ENCODE results near the gene KCNE5. TPM values are rescaled to one million over a fixed set of nuclear protein-coding genes. Genes with fewer than 3 reads are reported as not detected.

The KCNE5 gene
- total RNA-seq, 1 experiment from 2014 or later = 3.7 TPM

GRCh38 chrX:109614951-109615350 is 10.0 kb downstream of the KCNE5 start:
- Histone ChIP-seq H3K4me2 (ENCODE audit: insufficient read depth, insufficient read length, low read length) (no peak overlapping the region), H3K23ac (ENCODE audit: insufficient read length, low read depth, low read length) (no peak overlapping the region), H3K4me1 (ENCODE audit: insufficient read depth, low read length) (no peaks in the 10 kb centered on the region), H3T11ph (ENCODE audit: low read length) (no peak overlapping the region), H2BK12ac (ENCODE audit: insufficient read length, low read depth, low read length) (no peak overlapping the region), H4K91ac (ENCODE audit: insufficient read length, low read depth, low read length) (no peak overlapping the region), H3K27ac (ENCODE audit: insufficient read length, low read depth, low read length) (no peak overlapping the region), H3K4ac (ENCODE audit: low read depth, low read length) (no peak overlapping the region), H3K79me2 (ENCODE audit: insufficient read depth, low read length) (no peaks in the 10 kb centered on the region), H2BK15ac (ENCODE audit: low read depth, low read length) (no peak overlapping the region), H2BK20ac (ENCODE audit: low read depth, low read length, poor library complexity, severe bottlenecking) (no peak overlapping the region), H3K79me1 (ENCODE audit: insufficient read depth, low read depth, low read length, poor library complexity, severe bottlenecking) (no peaks in the 10 kb centered on the region), H3K27me3 (ENCODE audit: insufficient read depth, low read length) (no peaks in the 10 kb centered on the region), H3K9ac (ENCODE audit: extremely low read depth, insufficient read length, low read length) (no peak overlapping the region), H3K18ac (ENCODE audit: insufficient read length, low read depth, low read length) (no peak overlapping the region), H3K9me3 (ENCODE audit: control insufficient read depth, low read depth, low read length) (no peaks in the 10 kb centered on the region), H4K5ac (ENCODE audit: insufficient read length, low read depth, low read length) (no peak overlapping the region), H4K20me1 (ENCODE audit: control insufficient read depth, insufficient read depth, insufficient read length) (no peaks in the 10 kb centered on the region), H2BK120ac (ENCODE audit: low read depth, low read length, poor library complexity, severe bottlenecking) (no peak overlapping the region), H3K23me2 (ENCODE audit: insufficient read length, low read depth, low read length, poor library complexity, severe bottlenecking) (no peaks in the 10 kb centered on the region), H3K14ac (ENCODE audit: insufficient read depth, low read length) (no peak overlapping the region), H2AK5ac (ENCODE audit: insufficient read length, low read length) (no peak overlapping the region), H4K8ac (replicated peaks; ENCODE audit: insufficient read length, low read depth, low read length) (no peak overlapping the region), H2BK5ac (ENCODE audit: insufficient read length, low read length) (no peak overlapping the region), H3K56ac (ENCODE audit: insufficient read length, low read depth, low read length) (no peak overlapping the region), H2AFZ (ENCODE audit: low read length) (no peak overlapping the region)
- Mint-ChIP-seq H3K27ac (no peak overlapping the region), H3K4me3 (no peak overlapping the region), H3K27me3 (ENCODE audit: low read depth) (no peaks in the 10 kb centered on the region; the same call in 1 of the 2 replicates), H3K9me3 (no peaks in the 10 kb centered on the region), H3K36me3 (ENCODE audit: insufficient read depth in 1 of 3, low read depth in 3 of 3) (no peaks in the 10 kb centered on the region), H3K4me1 (no peaks in the 10 kb centered on the region)
- no peak for TF ChIP-seq CTCF (conservative IDR thresholded peaks at IDR 0.05)
- WGBS (ENCODE audit: extremely low coverage, insufficient read length, low lambda C conversion rate) = no CpG with 5 or more reads among the region's 6 CpGs
- DNase-seq = no peak

Measured in H9 (cell line).